Kidney (tissue), 14 donors: ENCODE measurements around the gene KYNU. TPM values are rescaled to one million over a fixed set of nuclear protein-coding genes. Genes with fewer than 3 reads are reported as not detected.

Source experiments
- DNase-seq, 5 donors: peaks; one replicate each; pipeline ENCODE4 v3.0.0-alpha.2; 2013 to 2020
- FAIRE-seq: peaks from 2 replicates; lab custom pipeline; 2012; peaks lifted over from hg19 to GRCh38; lab: Jason Lieb, UNC
- H3K27ac ChIP-seq, 2 donors: one replicate each; pipeline ENCODE4 v1.7.0; 2013; ENCODE audit warnings: low read depth in 2 of 2, low read length in 2 of 2, inconsistent platforms in 1 of 2
- H3K27me3 ChIP-seq: one replicate; pipeline ENCODE4 v1.7.1; 2013; ENCODE audit warnings: low read length, inconsistent platforms; ENCODE audit not compliant: control insufficient read depth, insufficient read depth
- H3K36me3 ChIP-seq, 3 donors: one replicate each; pipeline versions ENCODE4 v1.7.0 to v1.7.1; 2013; ENCODE audit warnings: low read length in 3 of 3, control low read depth in 1 of 3, inconsistent platforms in 1 of 3; ENCODE audit not compliant: insufficient read depth in 3 of 3, control insufficient read depth in 2 of 3
- H3K4me1 ChIP-seq, 3 donors: one replicate each; pipeline versions ENCODE4 v1.7.0 to v1.7.1; 2013; ENCODE audit warnings: low read length in 3 of 3, inconsistent platforms in 1 of 3, low read depth in 1 of 3; ENCODE audit not compliant: control insufficient read depth in 2 of 3, insufficient read depth in 2 of 3
- H3K4me3 ChIP-seq, 3 donors: one replicate each; pipeline versions ENCODE4 v1.7.0 to v1.8.1; 2013; ENCODE audit warnings: low read length in 3 of 3, control low read depth in 1 of 3, inconsistent platforms in 1 of 3
- H3K9ac ChIP-seq, 3 donors: one replicate each; pipeline versions ENCODE4 v1.7.0 to v1.7.1; 2013; ENCODE audit warnings: low read length in 3 of 3, control low read depth in 1 of 3, inconsistent platforms in 1 of 3
- H3K9me3 ChIP-seq, 3 donors: one replicate each; pipeline versions ENCODE4 v1.7.0 to v1.7.1; 2013; ENCODE audit warnings: low read length in 3 of 3, control low read depth in 1 of 3, inconsistent platforms in 1 of 3; ENCODE audit not compliant: control insufficient read depth in 2 of 3, insufficient read depth in 1 of 3
- CTCF ChIP-seq: IDR thresholded peaks from 3 replicates; pipeline ENCODE4 v1.5.1; 2012; ENCODE audit warnings: mild to moderate bottlenecking, moderate library complexity, borderline replicate concordance; ENCODE audit not compliant: insufficient read depth; ENCODE audit errors: extremely low read depth
- intact Hi-C: fragments of 100-400 bp; cut with DNase I; formaldehyde crosslinking; loops from one replicate; pipeline ENCODE4 v1.11.1; 2022
- polyA plus RNA-seq: library from polyadenylated mRNA; stranded (reverse); fragments of 350-450 nt; fragmentation: Illumina TruSeq; extraction: RNeasy Lipid Tissue Mini Kit (QIAGEN cat#74804); gene quantifications from one replicate; pipeline ENCODE4 v1.2.3, GENCODE V29; 2014; ENCODE audit warnings: low read depth, low replicate concordance; ENCODE audit not compliant: insufficient read depth
- total RNA-seq: library from RNA; stranded (reverse); fragmentation: NEBNext Ultra II Directional; extraction: Animal tissue kit (Norgen Biotek cat#: 25700); gene quantifications from one replicate; pipeline ENCODE4 v1.2.1, GENCODE V29; 2021
- donor health status: control.
- donor health status: control.
- donor health status: control.
- donor health status: control.
- donor health status: control.
- donor health status: DM: yes; HTN: yes; CAD: no.
- donor health status: Normal renal cell carcinoma (clear cell type).

Gene KYNU
- total and polyA plus RNA-seq, 2 donors from 2014 or later, result 6.4 to 14.5 TPM

- Histone ChIP-seq H3K36me3 (no peaks in the 10 kb centered on the region), H3K27ac (no peak overlapping the region), H3K9me3 (no peaks in the 10 kb centered on the region), H3K4me3 (no peak overlapping the region), H3K4me1 (no peaks in the 10 kb centered on the region), H3K27me3 (no peaks in the 10 kb centered on the region), H3K9ac (no peak overlapping the region)
- DNase-seq (no peak), FAIRE-seq (no peak)
- no peak for TF ChIP-seq CTCF
- intact Hi-C loops, result no loop called here
Observed at GRCh38 chr2:142926445-142926844, 49.0 kb downstream of the KYNU start.

- H3K36me3 ChIP-seq, result no peaks in the 10 kb centered on the region
- H3K9ac ChIP-seq, result no peak overlapping the region
- H3K27ac ChIP-seq, result no peak overlapping the region
- no peak for DNase-seq
- no peak overlapping the region for H3K4me3 ChIP-seq
- no peak for FAIRE-seq
- H3K27me3 ChIP-seq, result no peaks in the 10 kb centered on the region
- intact Hi-C loops, result no loop called here
- no peak for TF ChIP-seq CTCF
- no peaks in the 10 kb centered on the region for H3K9me3 ChIP-seq
- no peaks in the 10 kb centered on the region for H3K4me1 ChIP-seq
Observed at GRCh38 chr2:142930835-142931398, 53.5 kb downstream of the KYNU start.

- H3K27ac ChIP-seq, result no peak overlapping the region
- no peak for FAIRE-seq
- TF ChIP-seq CTCF, result no peak
- H3K9me3 ChIP-seq, result no peaks in the 10 kb centered on the region
- intact Hi-C loops, result no loop called here
- H3K4me1 ChIP-seq, result no peaks in the 10 kb centered on the region
- H3K9ac ChIP-seq, result no peak overlapping the region
- no peak for DNase-seq
- no peaks in the 10 kb centered on the region for H3K36me3 ChIP-seq
- H3K4me3 ChIP-seq, result no peak overlapping the region
- H3K27me3 ChIP-seq, result no peaks in the 10 kb centered on the region
Observed at GRCh38 chr2:142933916-142934315, 56.5 kb downstream of the KYNU start.

GRCh38 chr2:142935563-142936089, 58.2 kb downstream of the KYNU start:
- no peak for DNase-seq
- TF ChIP-seq CTCF, result no peak
- no peak for FAIRE-seq
- H3K36me3 ChIP-seq, result no peaks in the 10 kb centered on the region
- H3K9me3 ChIP-seq, result no peaks in the 10 kb centered on the region
- H3K4me3 ChIP-seq, result no peak overlapping the region
- H3K9ac ChIP-seq, result no peak overlapping the region
- intact Hi-C loops, result no loop called here
- no peaks in the 10 kb centered on the region for H3K27me3 ChIP-seq
- no peaks in the 10 kb centered on the region for H3K4me1 ChIP-seq
- H3K27ac ChIP-seq, result no peak overlapping the region
